Putamen (tissue), 1 donor: ENCODE measurements around the gene TRPM5.

ENCODE experiments used
- DNase-seq: peaks from one replicate; pipeline ENCODE4 v3.0.0-alpha.2; 2016; ENCODE audit warnings: low spot score

Gene TRPM5

DNA sequence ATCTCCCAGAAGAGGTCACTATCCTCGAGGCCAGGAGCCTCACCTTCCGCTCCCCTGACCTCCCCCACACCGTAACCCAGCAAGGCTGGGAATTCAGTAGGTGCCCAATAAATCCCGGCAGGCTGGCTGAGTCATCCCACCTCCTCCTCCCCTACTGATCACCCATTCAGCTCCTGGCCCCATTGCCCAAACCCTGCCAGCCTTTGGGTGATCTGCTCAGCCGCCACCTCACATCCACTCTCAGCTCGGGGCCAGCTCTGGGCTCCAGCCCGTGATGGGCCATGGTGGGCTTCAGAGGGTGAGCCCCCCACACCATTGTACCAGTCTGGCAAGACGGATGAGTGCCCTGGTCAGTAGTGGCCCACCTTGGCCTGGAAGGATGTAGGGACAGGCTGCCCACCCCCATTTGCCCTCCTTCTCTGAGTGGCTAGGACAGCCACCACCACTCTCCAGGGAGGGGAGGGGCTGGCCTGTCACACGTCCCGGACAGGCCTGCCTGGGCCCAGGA is 8.2 kb downstream of the TRPM5 start:
- DNase-seq = no peak

DNA sequence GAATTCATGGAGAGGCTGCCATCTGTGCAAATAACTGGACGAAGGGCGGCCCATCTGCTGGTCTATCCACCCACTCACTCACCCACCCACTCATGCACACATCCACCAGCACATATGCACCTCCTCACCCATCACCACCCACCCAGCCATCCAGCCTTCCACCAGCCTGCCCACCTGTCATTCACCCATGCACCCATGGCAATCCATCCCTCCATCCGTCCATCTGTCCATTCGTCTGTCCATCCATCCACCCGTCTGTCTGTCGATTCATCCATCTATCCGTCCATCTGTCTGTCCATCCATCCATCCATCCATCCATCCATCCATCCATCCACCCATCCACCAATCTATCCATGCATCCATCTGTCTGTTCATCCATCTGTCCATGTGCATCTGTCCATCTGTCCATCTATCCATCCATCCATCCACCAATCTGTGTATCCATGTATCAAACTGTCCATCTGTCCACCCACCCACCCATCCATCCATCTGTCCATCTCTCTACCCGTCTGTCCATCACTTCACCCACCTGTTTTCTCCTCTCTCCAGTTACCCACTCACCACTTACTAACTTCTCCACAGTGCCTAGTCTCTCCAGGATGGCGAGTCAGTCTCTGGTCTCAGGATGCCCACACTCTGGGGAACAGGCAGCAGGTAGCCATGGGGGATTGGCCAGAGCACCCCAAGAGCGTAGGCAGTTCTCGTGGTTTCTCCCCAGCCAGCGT is 8.9 kb downstream of the TRPM5 start:
- no peak for DNase-seq

DNA sequence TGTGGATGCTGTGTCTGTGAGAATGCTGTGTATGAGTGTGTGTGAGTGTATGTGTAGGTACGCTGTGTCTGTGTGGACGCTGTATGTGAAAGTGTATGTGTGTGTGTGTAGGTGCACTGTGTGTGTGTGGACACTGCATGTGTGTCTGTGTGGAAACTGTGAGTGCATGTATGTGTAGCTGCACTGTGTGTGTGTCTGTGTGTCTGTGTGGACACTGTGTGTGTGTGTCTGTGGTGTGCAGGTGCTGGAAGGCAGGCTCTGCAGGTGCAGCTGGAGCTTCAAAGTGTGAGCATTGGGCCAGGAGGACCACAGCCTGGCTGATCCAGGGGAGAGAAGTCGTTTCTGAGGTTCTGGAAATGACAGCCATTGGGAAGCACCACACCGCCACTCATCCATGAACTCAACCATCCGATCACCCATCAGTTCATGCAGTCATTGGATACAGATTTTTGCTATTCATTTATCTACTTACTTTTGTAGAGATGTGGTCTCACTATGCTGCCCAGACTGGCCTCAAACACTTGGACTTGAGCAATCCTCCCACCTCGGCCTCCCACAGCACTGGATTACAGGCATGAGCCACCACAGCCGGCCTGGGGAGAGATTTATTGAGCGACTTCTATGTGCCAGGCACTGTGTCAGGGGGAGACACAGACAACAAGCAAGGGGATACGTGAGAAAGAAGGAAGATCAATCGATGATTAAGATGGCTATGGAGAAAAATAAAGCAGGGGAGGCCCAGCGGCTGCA is 9.6 kb downstream of the TRPM5 start:
- no peak for DNase-seq

DNA sequence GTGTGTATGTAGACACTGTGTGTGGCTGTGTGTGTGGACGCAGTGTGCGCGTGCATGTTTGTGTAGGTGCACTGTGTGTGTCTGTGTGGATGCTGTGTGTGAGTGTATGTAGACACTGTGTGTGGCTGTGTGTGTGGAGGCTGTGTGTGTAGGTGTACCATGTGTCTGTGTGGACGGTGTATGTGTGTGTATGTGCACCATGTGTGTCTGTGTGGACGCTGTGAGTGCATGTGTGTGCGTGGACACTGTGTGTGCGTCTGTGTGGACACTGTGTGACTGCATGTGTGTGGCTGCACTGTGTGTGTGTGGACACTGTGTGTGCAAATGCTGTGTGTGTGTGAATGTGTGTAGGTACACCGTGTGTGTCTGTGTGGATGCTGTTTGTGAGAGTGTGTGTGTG is 10.3 kb downstream of the TRPM5 start:
- DNase-seq = no peak

DNA sequence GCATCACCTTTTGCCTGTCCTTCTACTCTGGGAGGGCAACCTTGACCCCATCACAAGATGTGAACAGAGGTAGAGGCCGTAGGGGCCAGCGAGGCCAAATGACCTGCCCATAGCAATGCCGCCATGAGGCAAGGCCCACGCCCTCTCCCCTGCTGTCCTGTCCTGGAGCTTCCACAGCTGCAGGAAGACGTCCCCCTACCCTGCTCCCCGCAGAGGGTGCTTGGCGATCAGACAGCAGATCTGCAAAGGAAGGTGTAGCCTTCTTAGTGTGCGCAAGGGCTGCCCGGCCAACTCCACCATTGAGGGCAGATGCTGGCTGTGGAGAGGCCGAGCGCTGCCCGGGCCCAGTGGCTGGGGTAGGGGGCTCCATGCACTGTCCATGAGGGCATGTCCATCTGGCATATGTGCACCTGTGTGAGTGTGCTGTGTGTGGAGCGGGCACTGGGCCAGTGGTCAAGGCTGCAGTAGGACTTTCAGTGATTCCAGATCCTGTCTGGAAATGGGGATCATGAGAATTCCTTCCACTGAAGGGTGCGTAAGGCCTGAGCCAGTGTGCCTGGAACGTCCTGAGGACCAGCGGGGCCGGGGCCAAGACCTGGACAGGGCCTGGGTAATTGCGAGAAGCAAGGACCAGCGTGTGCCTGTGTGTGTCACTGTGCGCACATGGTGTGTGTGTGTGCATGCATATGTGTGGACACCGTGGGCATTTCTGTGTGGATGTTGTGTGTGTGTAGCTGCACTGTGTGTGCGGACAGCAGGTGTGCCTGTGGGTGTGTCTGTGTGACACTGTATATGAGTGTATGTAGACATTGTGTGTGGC is 11.0 kb downstream of the TRPM5 start:
- no peak for DNase-seq

DNA sequence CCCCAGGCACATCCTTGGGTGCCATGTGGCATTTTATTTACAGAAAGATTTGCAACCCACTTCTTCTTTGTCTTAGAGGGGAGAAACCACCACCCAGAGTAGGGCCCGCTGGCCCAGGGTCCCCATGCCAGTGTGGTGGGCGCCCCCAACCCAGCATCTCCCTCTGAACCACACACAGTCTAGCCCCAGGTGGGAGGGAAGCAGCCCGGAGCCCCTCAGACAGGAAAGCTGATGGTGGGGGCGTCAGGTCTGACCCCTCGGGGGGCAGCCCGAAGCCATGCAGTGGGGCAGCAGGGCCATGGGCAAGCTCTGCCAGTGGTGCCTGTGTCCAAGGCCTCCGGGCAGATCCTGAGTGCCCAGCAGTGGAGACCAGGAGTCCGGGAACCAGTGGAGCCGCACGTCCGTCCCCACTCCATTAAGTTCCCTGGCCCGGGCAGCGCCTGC is 11.7 kb downstream of the TRPM5 start:
- no peak for DNase-seq

DNA sequence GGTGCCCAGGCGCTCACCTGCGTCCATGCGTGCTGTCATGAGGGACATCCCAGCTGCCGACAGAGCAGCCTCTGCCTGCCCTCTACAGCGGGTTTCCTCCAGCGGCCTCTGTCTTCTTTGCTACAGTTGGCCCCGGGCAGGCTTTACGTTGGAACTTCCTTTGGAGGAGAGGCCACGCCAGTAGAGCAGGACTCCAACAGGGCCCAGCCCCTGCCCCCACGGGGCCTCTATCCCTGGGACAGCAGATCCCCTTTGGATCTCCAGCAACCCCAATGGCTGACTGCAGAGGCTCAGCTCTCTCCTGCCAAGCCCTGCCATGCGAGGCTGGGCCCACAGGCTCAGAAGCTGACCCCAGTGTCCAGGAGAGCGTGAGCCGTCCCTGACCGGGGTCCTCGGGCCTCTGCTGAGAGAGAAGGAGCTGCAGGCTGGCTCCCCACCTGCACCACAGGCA is 12.1 kb downstream of the TRPM5 start:
- no peak for DNase-seq

GRCh38 chr11:2431395-2431794 is 12.9 kb downstream of the TRPM5 start:
- DNase-seq = no peak

- no peak for DNase-seq
Observed at GRCh38 chr11:2428322-2428795, 16.0 kb downstream of the TRPM5 start.

GRCh38 chr11:2427721-2428321 is 16.5 kb downstream of the TRPM5 start:
- no peak for DNase-seq

DNA sequence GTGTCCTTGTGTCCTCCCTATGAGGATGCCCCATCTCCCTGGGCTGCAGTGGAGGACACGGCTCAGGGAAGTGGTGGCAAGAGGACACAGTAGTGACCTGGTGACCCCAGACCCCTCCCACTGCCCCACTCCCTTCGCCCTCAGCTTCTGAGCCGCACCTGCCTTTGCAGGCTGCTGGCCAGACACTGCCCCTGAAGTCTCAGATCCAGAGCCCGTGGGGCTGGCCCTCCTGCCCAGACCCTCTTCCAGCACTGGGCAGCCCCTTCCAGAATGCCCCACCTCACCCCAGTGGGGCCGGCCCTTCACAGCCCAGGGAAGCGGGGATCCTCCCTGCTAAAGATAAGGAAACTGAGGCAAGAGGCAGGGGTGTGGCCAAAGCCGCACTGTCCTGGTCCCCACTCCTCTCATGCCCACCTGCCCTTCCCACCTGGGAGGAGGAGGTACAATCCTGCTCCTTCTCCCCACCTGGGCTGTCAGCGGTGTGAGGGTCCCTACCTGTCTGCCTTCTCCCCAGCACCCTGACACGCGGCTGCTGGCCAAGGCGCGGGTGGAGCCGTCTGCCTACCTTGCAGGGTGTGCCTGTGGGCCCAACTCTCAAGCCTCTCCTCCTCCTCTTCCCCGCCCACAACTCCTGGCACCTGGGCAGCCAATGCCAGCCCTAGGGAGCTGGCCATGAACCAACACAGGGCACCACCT is 17.3 kb downstream of the TRPM5 start:
- DNase-seq = no peak

- DNase-seq = no peak
Observed at GRCh38 chr11:2426221-2426620, 18.1 kb downstream of the TRPM5 start.

DNA sequence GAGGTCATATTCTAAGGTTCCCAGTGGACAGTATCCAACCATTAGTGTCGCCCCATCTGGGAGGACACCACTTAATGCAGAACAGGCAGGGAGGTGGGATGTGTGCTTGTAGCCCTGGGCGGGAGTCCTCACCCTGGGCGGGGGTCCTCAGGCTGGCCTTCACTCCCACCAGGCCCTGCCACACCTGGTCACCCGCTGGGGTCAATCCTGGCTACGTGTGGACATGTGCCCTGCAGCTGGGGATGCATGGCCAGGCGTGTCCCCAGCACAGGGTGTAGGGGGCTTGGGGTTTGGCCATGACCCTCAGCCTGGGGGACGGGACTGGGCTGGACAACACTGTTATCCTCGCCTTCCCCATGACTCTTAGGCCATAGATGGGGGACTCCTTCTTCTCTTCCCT is 18.8 kb downstream of the TRPM5 start:
- no peak for DNase-seq

DNA sequence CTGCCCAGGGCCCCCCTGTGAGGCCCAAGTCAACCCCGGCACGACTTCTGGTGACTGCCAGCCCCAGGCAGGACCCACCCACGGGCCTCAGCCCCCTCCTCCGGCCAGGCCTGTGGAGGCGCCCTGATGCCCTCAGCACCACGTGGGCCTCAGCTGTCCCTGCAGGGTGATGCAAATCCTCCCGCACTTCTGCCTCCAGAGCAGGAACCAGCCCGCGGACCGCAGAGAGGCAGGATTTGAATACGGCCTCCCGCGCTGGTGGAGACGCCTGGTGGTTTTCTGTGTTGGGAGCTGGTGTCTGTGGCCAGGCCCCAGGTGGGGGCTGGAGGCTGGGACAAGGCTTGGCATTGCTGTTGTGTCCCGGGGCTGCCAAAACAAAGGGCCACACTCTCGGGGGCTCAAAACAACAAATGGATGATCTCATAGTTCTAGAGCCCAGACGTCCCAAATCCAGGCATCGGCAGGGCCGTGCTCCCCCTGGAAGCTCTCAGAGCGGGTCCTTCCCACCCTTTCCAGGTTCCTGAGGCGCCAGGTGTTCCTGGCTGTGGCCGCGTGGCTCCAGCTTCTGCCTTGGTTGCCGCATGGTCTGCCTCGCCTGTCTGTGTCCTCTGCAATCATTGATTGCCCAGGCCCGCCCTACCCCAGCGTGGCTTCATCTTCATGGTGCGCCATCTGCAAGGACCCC is 19.4 kb downstream of the TRPM5 start:
- DNase-seq = no peak

GRCh38 chr11:2423157-2424025 is 20.9 kb downstream of the TRPM5 start:
- no peak for DNase-seq

DNA sequence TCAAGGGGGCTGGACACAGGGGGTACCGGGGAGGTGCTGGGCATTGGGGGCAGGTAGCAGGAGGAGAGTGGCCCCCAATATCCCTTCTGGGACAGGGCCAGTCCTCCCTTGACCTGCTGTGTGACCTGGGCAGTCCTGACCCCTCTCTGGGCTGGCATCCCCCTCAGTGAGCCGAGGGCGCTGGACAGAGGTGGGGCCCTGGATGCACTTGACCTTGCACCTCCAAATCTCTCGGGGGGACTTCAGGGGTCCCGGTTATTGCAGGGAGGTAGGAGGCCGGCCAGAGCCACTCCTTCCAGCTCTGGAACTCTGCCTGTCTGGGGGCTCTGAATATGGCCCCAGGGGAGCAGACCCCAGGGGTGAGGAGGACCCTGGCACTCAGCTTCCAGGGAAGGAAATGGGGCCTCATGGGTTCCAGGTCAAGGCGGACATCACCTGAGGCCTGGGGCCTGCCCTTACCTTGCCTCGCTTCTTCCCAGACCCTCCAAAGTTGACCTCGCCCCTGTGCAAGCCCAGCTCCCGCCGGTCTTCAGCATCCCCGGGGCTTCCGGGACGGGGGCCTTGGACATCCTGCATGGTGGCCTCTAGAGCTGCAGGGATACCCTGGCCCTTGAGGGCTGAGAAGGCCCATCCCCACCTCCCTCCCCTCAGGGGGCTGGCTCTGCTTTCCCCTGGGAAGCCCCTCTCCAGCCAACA is 21.7 kb downstream of the TRPM5 start:
- DNase-seq = no peak

GRCh38 chr11:2421996-2422395 is 22.3 kb downstream of the TRPM5 start:
- DNase-seq = no peak

DNA sequence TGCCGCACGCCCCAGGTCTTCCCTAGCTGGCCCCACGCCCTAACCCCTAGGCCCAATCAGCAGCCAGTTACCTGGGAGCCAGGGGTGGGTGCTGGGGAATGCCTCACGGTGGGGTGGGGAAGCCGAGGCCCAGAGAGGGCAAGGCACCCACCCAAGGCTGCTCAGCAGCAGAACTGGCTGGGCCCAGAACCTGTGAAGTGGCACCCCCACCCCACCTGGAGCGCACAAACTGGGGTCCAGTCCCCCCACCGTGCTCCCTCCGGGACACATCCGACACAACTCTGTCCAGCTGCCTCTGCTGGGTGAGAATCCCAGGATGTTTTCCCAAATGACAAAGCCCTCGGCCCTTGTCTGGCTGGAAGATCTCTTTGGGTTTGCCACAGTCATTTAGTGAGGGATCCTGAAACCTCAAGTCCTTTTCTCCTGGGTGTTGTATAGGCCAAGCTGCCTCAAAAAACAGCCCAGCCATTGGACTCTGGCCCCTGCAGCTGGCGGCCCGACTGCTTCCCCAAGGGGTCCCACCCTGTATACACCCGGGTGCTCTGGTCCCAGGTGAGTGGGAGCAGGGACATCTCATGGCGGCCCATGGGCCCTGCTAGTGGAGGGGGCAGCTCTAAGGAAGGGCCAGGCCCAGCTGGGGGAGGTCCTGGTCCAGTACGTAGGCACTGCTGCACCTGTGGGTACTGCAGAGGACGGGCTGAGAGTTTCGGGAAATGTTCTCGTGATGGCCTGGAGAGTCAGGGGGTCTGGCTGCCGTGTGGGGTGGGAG is 22.9 kb downstream of the TRPM5 start:
- no peak for DNase-seq
